Stimulated activated naive CD8-positive, alpha-beta T cell treated with anti-CD3 and anti-CD28 coated beads, Interleukin-15, amount 100 ng/mL, for 72 hours (primary cell): ENCODE measurements around the gene ARHGAP6.

Experiments
- ATAC-seq: fragments of 150-1000 bp; cut with Tn5 transposase; 2 replicates; pipeline ENCODE4 v1.10.0; 2021; ENCODE audit warnings: mild to moderate bottlenecking, moderate library complexity
- DNase-seq, 2 donors: peaks; one replicate each; pipeline ENCODE4 v3.0.0; 2021 to 2022
- H3K27ac Mint-ChIP-seq, 2 donors: one replicate each; pipeline ENCODE4 v1.8.0; 2022; ENCODE audit warnings: mild to moderate bottlenecking in 2 of 2, mixed read lengths in 2 of 2, moderate library complexity in 2 of 2
- H3K27me3 Mint-ChIP-seq: one replicate; pipeline ENCODE4 v1.8.0; 2022; ENCODE audit warnings: mixed read lengths
- H3K4me1 Mint-ChIP-seq: one replicate; pipeline ENCODE4 v1.8.0; 2022; ENCODE audit warnings: mild to moderate bottlenecking, mixed read lengths
- H3K4me3 Mint-ChIP-seq, 2 donors: one replicate each; pipeline ENCODE4 v1.8.0; 2022; ENCODE audit warnings: mild to moderate bottlenecking in 2 of 2, mixed read lengths in 2 of 2, moderate library complexity in 1 of 2
- H3K9me3 Mint-ChIP-seq, 2 donors: one replicate each; pipeline ENCODE4 v1.8.0; 2022; ENCODE audit warnings: mixed read lengths in 2 of 2

ARHGAP6 gene

DNA sequence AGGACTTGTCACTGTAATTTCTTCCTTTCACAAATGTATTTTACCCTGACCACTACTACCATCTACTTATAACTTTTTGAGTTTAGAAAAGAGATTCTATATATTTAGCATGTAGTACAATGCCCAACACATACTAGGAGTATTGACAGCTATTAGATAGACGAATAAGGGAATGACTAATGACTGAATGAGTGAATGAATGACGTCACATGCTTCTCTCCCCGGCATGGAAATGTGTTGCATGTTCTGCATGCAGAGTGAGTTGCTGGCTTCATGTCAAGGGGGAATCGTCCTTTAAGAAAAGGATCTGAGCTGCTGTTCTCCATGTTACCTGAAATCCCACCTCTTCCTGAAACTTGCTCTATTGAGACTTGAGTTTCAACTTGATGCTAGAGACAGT, 459.9 kb downstream of the ARHGAP6 start:
- H3K4me1 Mint-ChIP-seq: no peaks in the 10 kb centered on the region
- H3K27me3 Mint-ChIP-seq: peaks cover 9% of the 10 kb centered on the region
- ATAC-seq: no peak
- no peak for DNase-seq
- H3K4me3 Mint-ChIP-seq: no peak overlapping the region
- no peak overlapping the region for H3K27ac Mint-ChIP-seq
- no peaks in the 10 kb centered on the region for H3K9me3 Mint-ChIP-seq

DNA sequence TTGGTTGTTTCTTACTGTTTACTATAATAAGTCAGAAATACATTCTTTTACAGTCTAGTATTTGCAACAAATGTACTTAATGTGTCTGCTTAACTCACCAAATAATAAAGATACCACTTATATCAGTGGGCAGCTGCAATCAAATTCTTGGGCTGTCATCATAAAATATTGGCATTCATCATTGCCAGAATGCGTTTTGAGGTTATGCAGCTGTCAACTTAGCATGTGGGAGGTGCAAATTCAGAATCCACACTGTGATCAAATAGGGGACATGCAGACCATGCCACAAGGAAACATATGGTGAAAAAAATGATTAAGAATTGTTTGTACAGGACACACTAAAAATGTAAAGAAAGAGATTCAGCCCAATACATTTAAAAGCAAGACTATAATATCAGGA, 468.0 kb downstream of the ARHGAP6 start:
- Mint-ChIP-seq H3K27ac (no peak overlapping the region), H3K4me1 (no peaks in the 10 kb centered on the region), H3K9me3 (no peaks in the 10 kb centered on the region), H3K4me3 (no peak overlapping the region), H3K27me3 (no peaks in the 10 kb centered on the region)
- ATAC-seq (no peak), DNase-seq (no peak)

DNA sequence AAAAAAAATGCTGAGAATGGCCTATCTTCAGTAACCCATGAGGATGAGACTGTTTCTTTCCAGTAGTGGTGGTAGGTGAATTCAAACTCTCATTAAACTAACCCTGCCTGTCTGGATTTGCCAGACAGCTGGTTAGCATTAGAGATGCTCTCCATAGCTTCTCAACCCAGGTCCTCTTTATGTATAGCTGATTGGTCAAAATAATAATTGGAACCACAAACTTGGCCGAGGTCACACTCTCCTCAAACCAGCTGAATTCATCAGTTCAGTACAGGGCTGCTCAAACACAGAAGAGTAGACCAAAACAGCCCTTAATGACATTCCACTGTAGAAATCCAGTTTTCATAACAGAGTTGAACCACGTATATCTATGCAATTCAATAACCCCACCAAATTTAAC, 469.2 kb downstream of the ARHGAP6 start:
- DNase-seq (no peak), ATAC-seq (no peak)
- H3K9me3 Mint-ChIP-seq: no peaks in the 10 kb centered on the region
- H3K27me3 Mint-ChIP-seq: no peaks in the 10 kb centered on the region
- H3K4me1 Mint-ChIP-seq: no peaks in the 10 kb centered on the region
- H3K4me3 Mint-ChIP-seq: no peak overlapping the region
- H3K27ac Mint-ChIP-seq: no peak overlapping the region

DNA sequence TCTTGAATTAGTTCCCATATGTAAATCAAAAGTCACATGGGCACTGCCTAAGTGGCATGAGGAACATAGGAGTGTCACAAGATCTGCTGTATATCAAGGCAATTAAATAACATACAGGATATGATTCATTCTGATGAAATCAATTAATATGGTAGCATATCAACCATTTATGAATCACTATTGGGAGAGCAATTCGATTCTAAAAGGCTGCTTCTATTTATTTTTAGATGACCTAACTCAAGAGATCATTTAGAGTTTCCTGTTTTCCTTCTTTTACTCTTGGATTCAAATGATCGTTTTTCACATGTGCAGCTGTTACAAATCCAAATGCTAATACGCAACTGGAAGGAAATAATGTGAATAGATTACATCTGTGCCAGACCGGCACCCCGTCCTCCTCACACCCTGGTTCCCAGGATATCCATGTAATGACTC, 472.7 kb downstream of the ARHGAP6 start:
- ATAC-seq (no peak), DNase-seq (no peak)
- Mint-ChIP-seq H3K27me3 (no peaks in the 10 kb centered on the region), H3K27ac (no peak overlapping the region), H3K4me1 (no peaks in the 10 kb centered on the region), H3K9me3 (no peaks in the 10 kb centered on the region), H3K4me3 (no peak overlapping the region)

DNA sequence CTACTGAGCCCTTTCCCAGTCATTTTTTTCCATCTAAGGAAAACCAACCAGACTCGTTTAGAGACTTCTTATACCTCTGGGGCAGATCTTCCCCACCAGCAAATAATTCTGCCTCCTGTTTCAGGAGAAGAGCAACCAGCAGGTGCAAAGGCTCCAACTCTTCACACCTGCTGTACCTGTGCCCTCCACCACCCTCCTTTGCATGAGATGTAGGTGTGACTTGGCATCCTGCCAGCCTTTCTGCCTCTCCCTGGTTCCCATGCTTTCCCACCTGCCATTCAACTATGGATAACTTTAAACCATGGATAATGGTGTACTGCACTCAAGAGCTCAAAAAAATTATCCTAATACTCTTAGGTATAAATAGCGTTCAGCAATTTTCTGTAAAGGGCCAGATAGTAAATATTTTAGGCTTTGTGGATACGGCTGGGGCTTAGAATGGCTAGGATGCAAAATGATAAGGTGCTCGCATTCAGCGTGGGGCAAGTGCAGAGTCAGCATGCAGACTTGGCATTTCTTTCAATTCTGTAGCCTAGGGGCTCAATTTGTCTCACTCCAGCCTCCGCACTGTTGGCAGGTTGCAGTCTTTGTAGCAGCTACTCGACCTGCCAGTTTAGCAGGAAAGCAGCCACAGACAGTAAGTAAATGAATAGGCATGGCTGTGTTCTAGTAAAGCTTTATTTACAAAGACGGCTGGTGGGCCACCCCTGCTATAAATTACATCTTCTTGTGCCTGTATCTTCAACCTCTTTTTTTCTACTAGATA, 474.8 kb downstream of the ARHGAP6 start:
- H3K4me1 Mint-ChIP-seq: no peaks in the 10 kb centered on the region
- DNase-seq: no peak
- no peak overlapping the region for H3K4me3 Mint-ChIP-seq
- no peaks in the 10 kb centered on the region for H3K27me3 Mint-ChIP-seq
- no peak overlapping the region for H3K27ac Mint-ChIP-seq
- H3K9me3 Mint-ChIP-seq: no peaks in the 10 kb centered on the region
- no peak for ATAC-seq

DNA sequence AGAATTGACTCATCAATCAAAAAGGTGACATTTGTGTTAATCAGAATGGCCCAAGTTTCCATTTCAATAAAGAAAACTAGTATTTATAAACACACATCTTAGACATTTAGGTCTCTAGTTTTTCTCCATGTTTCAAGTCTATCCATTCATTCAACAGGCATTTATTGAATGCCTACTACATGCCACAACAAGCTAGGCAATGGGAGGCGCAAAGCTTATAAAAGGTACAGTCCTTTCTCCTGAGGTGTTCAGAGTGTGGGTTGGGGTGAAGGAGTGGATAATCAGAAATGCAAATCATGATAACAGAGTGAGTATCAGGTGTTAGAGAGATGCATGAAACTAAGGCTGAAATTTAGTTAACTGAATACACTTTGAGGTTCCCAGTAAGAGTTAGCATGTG, 476.6 kb downstream of the ARHGAP6 start:
- Mint-ChIP-seq H3K9me3 (no peaks in the 10 kb centered on the region), H3K27me3 (no peaks in the 10 kb centered on the region), H3K27ac (no peak overlapping the region), H3K4me1 (no peaks in the 10 kb centered on the region), H3K4me3 (no peak overlapping the region)
- no peak for ATAC-seq
- DNase-seq: no peak

DNA sequence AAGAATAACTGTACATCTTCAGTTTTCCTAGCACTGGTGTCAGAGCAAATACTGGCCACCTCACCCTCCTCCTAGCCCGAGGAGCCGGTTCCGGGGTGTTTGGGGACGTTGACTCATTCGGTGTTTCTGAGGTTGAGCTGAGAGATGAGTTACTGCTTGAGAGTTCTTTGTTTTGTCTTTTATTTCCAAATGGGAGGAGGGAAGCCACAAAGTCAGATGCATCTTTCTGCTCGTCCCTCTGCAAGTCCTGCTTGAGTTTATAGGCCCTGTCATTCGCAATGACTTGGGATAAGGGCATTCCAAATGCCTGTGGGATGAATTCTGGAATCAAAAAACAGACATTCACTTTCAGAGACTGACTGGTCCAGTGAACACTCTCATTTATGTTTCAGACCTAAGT, 477.1 kb downstream of the ARHGAP6 start:
- Mint-ChIP-seq H3K9me3 (no peaks in the 10 kb centered on the region), H3K4me3 (no peak overlapping the region), H3K4me1 (no peaks in the 10 kb centered on the region), H3K27ac (no peak overlapping the region), H3K27me3 (no peaks in the 10 kb centered on the region)
- no peak for ATAC-seq
- DNase-seq: no peak

DNA sequence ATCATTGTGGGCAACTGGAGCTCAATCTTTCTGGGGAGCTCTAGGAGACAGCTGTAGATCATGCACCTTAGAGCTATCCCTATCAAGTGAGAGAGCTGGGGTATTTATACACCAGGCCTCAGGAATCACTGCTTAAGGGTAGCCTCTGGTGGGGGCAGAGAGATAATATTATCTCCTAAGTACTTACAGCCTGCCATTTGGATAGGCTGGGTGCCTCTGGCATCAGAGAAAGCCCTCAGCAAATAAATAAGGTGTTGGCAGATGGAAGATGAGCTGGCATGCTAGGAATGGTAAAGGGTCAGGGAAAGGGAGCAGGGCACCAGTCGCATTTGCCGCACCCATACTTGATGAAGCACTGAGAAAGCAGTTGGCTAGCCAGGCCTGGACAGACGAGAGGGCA, 478.7 kb downstream of the ARHGAP6 start:
- ATAC-seq: no peak
- DNase-seq: no peak
- Mint-ChIP-seq H3K4me1 (no peaks in the 10 kb centered on the region), H3K27ac (no peak overlapping the region), H3K9me3 (no peaks in the 10 kb centered on the region), H3K27me3 (peaks cover 8% of the 10 kb centered on the region), H3K4me3 (no peak overlapping the region)

DNA sequence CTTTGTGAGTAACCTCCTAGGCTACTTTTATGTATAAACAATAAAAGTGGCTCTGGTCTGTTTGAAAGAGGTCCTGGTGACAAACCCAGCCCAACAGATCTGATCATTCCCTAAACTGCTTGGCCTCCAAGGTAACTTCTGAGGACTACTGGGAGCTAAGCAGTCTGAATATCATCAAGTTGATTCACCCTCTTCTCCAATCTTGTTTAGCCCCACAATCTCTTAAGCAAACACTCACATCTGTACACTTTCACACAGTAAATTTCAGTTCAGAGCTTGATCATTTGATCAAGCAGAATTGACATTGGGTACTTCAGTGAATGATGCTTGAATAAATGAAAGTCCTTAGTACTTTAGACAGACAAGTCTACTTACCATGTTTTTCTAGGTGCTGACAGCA, 479.9 kb downstream of the ARHGAP6 start:
- no peak for ATAC-seq
- Mint-ChIP-seq H3K4me1 (no peaks in the 10 kb centered on the region), H3K27me3 (peaks cover 8% of the 10 kb centered on the region), H3K9me3 (no peaks in the 10 kb centered on the region), H3K4me3 (no peak overlapping the region), H3K27ac (no peak overlapping the region)
- DNase-seq: no peak

DNA sequence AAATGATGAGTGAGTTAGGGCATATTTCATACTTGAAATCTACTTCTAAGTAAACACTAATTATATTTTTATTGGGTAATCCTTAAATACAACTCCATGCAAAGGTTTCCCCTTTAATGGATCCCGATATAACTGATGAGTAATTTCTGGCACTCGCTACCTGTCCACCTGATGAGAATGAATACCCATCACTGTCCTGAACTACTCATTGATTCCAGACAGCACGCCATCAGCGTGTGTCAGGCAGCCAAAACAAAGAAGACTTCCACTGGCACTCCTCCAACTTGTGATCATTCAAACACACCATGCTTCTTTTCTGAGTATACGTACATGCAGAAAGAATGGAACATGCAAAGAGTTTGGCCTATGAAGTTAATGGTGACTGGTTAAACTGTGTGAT, 485.1 kb downstream of the ARHGAP6 start:
- no peak for DNase-seq
- ATAC-seq: no peak
- Mint-ChIP-seq H3K27ac (no peak overlapping the region), H3K27me3 (peaks cover 8% of the 10 kb centered on the region), H3K9me3 (no peaks in the 10 kb centered on the region), H3K4me3 (no peak overlapping the region), H3K4me1 (no peaks in the 10 kb centered on the region)

DNA sequence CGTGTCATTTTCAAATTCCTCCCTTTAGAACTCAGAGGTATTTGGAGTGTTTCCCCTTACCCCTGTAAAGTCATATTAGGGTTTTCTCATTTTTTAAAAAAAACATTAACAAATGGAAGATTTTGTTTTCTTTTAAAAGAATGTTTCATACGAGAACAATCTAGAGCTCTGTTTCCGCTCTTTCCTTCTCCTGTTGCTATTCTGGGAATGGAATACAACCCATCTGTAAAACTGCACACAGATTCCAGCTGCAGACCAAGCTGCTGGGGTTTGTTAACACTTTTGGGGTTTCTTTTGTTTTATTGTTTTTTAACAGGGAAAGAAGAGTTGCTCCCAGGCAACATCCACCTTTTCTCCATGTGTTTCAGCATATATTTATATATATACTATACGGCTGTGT, 493.3 kb downstream of the ARHGAP6 start:
- no peak for ATAC-seq
- peaks cover under 1% of the 10 kb centered on the region for H3K27me3 Mint-ChIP-seq
- no peak overlapping the region for H3K4me3 Mint-ChIP-seq
- H3K27ac Mint-ChIP-seq: no peak overlapping the region
- no peak for DNase-seq
- H3K4me1 Mint-ChIP-seq: no peaks in the 10 kb centered on the region
- no peaks in the 10 kb centered on the region for H3K9me3 Mint-ChIP-seq

DNA sequence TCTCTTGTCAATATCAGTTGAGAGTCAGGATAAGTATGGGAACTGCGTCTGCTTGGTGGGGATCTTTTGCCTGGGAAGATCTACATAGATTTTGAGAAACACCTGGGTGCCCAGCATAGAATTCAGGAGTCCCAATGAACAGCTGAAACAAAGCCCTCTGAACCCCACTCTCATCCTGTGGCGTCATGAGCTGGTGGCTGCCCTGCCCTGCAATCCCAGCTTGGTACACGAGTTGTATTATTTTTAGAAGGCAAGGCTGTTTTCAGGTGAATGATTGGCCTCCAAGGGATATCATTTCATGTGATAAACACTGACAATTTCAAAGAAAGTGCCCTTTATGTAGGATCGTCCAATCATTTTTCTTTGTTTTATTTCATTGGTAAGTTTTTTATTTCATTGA, 493.8 kb downstream of the ARHGAP6 start:
- H3K4me1 Mint-ChIP-seq: no peaks in the 10 kb centered on the region
- H3K27me3 Mint-ChIP-seq: peaks cover 5% of the 10 kb centered on the region
- H3K9me3 Mint-ChIP-seq: no peaks in the 10 kb centered on the region
- no peak overlapping the region for H3K4me3 Mint-ChIP-seq
- H3K27ac Mint-ChIP-seq: no peak overlapping the region
- ATAC-seq (no peak), DNase-seq (no peak)

DNA sequence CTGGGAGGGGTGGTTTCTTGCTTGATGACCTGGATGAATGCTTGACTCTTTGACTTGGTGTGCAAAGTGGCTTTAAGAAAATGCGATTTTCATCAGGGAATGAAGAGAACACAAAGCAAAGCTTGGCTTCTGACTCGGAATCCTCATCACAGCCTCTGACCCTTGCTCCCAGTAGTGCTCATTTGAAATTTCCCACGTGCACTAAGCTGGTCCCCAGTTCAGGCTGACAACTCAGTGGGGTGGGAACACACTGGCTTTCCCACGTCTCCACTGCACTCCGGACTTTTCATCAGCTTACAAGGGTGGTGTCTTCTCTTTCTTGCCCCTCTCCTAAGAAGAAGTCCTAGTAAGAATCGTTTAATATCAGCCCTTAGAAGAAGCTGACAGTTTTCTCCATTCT, 501.3 kb downstream of the ARHGAP6 start:
- DNase-seq (no peak), ATAC-seq (no peak)
- no peaks in the 10 kb centered on the region for H3K4me1 Mint-ChIP-seq
- H3K9me3 Mint-ChIP-seq: no peaks in the 10 kb centered on the region
- no peak overlapping the region for H3K27ac Mint-ChIP-seq
- H3K4me3 Mint-ChIP-seq: no peak overlapping the region
- H3K27me3 Mint-ChIP-seq: peaks cover 8% of the 10 kb centered on the region

DNA sequence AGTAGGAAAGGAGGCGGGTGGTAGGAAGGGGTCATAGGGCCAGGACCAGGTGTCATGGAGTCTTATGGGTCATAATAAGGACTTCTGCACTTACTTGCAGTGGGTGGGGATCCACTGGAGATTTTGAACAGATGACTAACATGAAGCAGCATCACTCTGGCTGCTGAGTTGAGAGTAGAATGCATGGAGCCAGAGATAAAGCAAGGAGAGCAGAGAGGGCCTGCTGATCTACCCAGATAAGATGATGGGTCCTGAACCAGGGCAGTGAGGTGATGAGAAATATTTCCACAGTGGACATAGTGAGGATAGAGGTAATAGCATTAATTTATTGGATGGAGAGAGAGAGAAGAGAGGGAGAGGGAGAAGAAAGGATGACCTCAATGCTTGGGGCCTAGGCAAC, 506.6 kb downstream of the ARHGAP6 start:
- no peak overlapping the region for H3K4me3 Mint-ChIP-seq
- DNase-seq: no peak
- no peaks in the 10 kb centered on the region for H3K4me1 Mint-ChIP-seq

DNA sequence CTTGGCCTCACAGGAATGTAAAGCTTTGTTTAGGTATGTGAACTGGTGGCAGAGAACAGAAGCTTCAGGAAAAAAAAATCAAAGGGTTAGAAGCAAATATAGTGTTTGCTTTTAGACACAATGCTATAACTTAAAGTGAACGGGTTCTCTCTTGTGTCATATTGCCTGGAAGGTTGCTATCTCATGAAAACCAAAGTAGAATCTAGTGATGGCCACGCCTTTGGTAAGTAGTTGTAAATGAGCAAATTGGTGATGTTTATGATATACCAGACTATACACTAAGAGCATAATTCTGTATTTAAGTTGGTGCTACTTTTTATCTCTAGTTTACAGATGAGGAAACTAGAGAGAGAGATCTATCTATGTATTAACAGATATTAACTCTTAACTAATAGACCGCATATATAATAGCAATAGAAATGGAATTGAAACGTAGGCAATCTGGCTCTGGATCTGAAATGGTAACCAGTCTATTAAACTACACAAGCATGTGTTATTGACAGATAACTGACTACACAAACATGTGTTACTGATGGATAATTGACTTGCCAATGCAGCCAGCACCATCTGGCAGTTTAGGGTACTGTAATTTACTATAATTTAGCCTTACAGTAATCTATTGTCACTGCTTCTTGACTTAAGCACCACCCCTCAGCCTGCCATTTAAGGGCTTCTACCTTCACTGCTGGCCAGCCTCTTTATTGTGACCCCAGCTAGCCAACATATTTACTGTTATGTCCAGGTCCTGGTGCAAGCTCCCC, 513.7 kb downstream of the ARHGAP6 start:
- no peak for ATAC-seq

More for the DNA sequence above, 506.6 kb downstream of the ARHGAP6 start:
- ATAC-seq: no peak
- Mint-ChIP-seq H3K9me3 (no peaks in the 10 kb centered on the region), H3K27me3 (no peaks in the 10 kb centered on the region), H3K27ac (no peak overlapping the region)

DNA sequence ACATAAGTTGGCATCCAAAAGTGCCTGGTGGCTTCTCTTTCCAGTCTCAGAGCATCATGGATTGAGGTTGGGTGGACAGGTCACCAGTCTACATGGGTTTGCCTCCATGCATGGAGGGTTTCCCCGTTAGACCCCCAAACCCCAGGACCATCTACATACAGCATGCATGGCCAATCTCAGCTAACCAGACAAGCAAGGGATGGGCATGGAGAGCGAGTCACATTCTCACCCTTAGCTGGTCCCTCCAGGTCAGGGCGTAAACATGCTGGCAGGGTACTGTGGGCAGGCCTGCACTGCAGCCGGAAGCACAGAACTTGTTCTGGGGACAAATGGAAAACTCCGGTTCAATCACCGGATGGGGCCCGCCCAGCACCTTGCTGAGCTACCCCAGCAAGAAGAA, 517.3 kb downstream of the ARHGAP6 start:
- H3K9me3 Mint-ChIP-seq: no peaks in the 10 kb centered on the region
- H3K27me3 Mint-ChIP-seq: no peaks in the 10 kb centered on the region
- no peaks in the 10 kb centered on the region for H3K4me1 Mint-ChIP-seq
- H3K4me3 Mint-ChIP-seq: no peak overlapping the region
- DNase-seq (no peak), ATAC-seq (no peak)
- H3K27ac Mint-ChIP-seq: no peak overlapping the region

More for the DNA sequence above, 513.7 kb downstream of the ARHGAP6 start:
- DNase-seq: no peak
- H3K27me3 Mint-ChIP-seq: no peaks in the 10 kb centered on the region
- H3K27ac Mint-ChIP-seq: no peak overlapping the region
- H3K4me3 Mint-ChIP-seq: no peak overlapping the region
- no peaks in the 10 kb centered on the region for H3K4me1 Mint-ChIP-seq
- no peaks in the 10 kb centered on the region for H3K9me3 Mint-ChIP-seq
